Endothelial cell of umbilical vein (primary cell): Measurements from ENCODE around the gene ZNF341.

Experiments used
- CTCF ChIP-seq, 2 donors: IDR thresholded peaks; 1 replicate in 1 of 2; 2 replicates in 1 of 2; pipeline ENCODE4 v1.5.1; 2011; ENCODE audit warnings: low read length in 2 of 2, mild to moderate bottlenecking in 2 of 2, moderate library complexity in 2 of 2, control low read depth in 1 of 2, inconsistent platforms in 1 of 2, low read depth in 1 of 2; ENCODE audit not compliant: insufficient read depth in 1 of 2; ENCODE audit errors: extremely low read depth in 1 of 2
- EZH2 ChIP-seq: IDR thresholded peaks from 2 replicates; pipeline ENCODE4 v1.6.1; 2012; ENCODE audit warnings: borderline replicate concordance, low read depth, mild to moderate bottlenecking, moderate library complexity, low read length, inconsistent platforms; ENCODE audit not compliant: severe bottlenecking
- FOS ChIP-seq: IDR thresholded peaks from 2 replicates; pipeline ENCODE4 v1.6.1; 2011; ENCODE audit warnings: mild to moderate bottlenecking, low read length, moderate library complexity, borderline replicate concordance; ENCODE audit not compliant: insufficient read depth
- JUN ChIP-seq: IDR thresholded peaks from 2 replicates; pipeline ENCODE4 v1.6.1; 2011; ENCODE audit warnings: borderline replicate concordance, low read depth; ENCODE audit not compliant: insufficient read length, insufficient read depth
- POLR2A ChIP-seq: IDR thresholded peaks from 2 replicates; pipeline ENCODE4 v1.6.1; 2012; ENCODE audit warnings: low read depth, mild to moderate bottlenecking, control low read depth, low read length
- POLR2AphosphoS5 ChIP-seq: IDR thresholded peaks from 2 replicates; pipeline ENCODE4 v1.6.1; 2012; ENCODE audit warnings: low read depth, mild to moderate bottlenecking, control low read depth, low read length, moderate library complexity; ENCODE audit not compliant: insufficient read depth

- TF ChIP-seq CTCF (IDR thresholded peaks at IDR 0.05; ENCODE audit: extremely low read depth in 1 of 2, insufficient read depth in 1 of 2, low read depth in 1 of 2, low read length in 2 of 2) (no peak), POLR2AphosphoS5 (no peak), POLR2A (no peak), EZH2 (no peak), JUN (no peak), FOS (no peak)
These were observed 65.2 kb downstream of the ZNF341 start for GRCh38 chr20:33796907-33797544.
